ENCODE measurements around the gene POU2F2. TPM values are rescaled to one million over a fixed set of nuclear protein-coding genes. Genes with fewer than 3 reads are reported as not detected.

The POU2F2 gene
- total RNA-seq = 1 to 10 TPM in 1 of 4 donors, under 1 TPM in 2, not detected in 1; 0.55 to 3.2 (median 0.77) TPM

DNA sequence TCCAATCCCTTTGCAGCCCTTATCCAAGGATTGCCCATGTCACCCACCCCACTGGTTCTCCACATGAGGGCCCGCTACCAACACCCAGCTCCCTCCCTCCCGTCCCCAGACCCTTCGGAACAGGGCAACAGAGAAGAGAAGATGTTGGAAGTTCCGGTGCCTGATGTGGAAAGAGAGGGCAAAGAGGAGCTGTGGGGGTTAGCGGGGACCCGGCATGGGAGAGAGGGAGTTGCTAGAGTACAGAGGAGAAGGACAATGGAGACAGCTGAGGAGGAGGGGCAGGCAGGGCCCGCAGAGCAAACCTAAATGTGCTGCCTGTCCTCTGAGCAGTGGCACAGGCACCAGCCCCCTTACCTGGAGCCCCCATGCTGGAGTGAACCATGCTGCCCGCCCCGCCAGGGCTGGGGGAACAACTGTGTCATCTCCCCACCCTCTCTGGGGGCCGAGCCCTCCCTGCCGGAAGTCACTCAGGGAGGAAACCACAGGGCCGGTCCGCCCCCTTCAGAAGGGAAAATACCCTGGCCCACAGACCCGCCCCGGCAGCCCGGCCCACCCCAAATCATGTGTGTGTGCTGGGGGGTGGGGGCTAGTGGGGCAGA lies at the start of gene POU2F2:
Gene POU2F2, minus strand, starts transcription at position 417 of the 599 bp plus-strand sequence. Its CDS starts 35 bp downstream, at position 382.
- no peak within 1 kb of the TSS for H3K27ac ChIP-seq
- intact Hi-C loops (cut with DNase I; ENCODE audit: low total_unique reads) = no loop called here
- H3K4me1 ChIP-seq = no peaks in the 10 kb centered on the region
- peak in 1 of 2 donors; percentile 19 for DNase-seq
- TF ChIP-seq POLR2A (IDR thresholded peaks at IDR 0.05) = no peak
- TF ChIP-seq, protein P1, sequence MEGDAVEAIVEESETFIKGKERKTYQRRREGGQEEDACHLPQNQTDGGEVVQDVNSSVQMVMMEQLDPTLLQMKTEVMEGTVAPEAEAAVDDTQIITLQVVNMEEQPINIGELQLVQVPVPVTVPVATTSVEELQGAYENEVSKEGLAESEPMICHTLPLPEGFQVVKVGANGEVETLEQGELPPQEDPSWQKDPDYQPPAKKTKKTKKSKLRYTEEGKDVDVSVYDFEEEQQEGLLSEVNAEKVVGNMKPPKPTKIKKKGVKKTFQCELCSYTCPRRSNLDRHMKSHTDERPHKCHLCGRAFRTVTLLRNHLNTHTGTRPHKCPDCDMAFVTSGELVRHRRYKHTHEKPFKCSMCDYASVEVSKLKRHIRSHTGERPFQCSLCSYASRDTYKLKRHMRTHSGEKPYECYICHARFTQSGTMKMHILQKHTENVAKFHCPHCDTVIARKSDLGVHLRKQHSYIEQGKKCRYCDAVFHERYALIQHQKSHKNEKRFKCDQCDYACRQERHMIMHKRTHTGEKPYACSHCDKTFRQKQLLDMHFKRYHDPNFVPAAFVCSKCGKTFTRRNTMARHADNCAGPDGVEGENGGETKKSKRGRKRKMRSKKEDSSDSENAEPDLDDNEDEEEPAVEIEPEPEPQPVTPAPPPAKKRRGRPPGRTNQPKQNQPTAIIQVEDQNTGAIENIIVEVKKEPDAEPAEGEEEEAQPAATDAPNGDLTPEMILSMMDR (IDR thresholded peaks at IDR 0.05) = no peak
- H3K36me3 ChIP-seq = no peaks in the 10 kb centered on the region
- peaks cover 4 to 14% of the 10 kb centered on the region in 2 donors for H3K27me3 ChIP-seq
- H3K4me3 ChIP-seq = no peak within 1 kb of the TSS
- H3K9me3 ChIP-seq = no peaks in the 10 kb centered on the region

DNA sequence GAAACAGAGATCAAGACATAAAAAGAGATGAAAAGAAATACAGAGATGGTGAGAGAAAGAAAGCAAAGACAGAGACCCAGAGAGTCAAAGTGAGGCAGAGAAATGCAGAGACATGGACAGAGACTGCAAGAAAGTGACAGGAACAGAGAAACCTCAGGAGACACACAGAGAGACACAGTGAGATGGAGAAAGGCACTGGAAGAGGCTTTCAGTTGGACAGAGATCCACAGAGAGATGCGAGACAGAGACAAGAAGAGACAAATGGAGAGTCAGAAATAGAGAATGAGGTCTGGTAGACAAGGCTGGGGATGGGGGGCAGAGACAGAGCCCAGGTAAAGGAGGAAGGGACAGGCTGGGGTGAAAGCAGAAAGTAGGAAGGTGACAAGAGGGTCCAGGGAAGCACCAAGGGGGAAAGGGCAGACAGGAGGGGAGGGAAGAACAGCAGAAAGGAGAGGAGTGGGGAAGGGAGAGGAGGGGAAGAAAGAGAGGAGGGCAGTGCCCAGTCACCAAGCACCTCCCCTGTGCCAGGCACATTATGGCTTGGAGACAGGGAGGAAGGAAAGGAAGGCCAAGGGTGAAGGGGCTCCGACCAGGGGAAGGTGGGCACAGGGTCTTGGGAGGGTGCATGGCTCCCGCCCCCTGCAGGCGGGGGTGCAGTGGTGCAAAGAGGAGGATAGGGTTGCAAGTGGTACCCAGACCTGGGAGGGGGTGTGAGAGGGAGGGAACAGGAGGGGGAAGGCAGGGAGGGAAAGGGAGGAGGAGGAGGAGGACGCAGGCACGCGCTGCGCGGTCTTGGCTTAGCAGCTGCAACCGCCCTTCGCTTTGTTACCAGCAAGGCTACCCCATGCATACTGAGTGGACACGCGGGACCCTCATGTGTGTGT lies 46.8 kb upstream of the POU2F2 start:
- no peak for DNase-seq
- peaks cover 0 to 23% of the 10 kb centered on the region in 2 donors for H3K27me3 ChIP-seq
- H3K4me1 ChIP-seq = no peaks in the 10 kb centered on the region
- intact Hi-C loops (cut with DNase I; ENCODE audit: low total_unique reads) = no loop called here
- no peak overlapping the region for H3K27ac ChIP-seq
- TF ChIP-seq POLR2A (IDR thresholded peaks at IDR 0.05) = no peak
- TF ChIP-seq, protein P1 (IDR thresholded peaks at IDR 0.05) = no peak
- no peaks in the 10 kb centered on the region for H3K36me3 ChIP-seq
- no peak overlapping the region for H3K4me3 ChIP-seq
- H3K9me3 ChIP-seq = no peaks in the 10 kb centered on the region

DNA sequence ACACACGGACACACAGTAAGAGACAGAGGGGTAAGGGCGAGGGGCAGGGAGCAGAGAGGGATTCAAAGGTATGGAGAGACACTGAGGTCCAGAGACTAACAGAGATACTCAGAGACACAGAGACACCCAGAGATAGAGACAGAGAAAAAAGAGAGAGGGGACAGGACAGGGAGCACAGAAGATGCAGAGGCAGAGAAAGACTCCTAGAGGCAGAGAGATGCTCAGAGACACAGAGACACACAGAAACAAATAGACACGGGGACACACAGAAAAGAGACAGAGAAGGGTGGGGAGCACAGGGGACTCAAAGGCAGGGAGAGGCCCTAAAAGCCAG lies 45.4 kb upstream of the POU2F2 start:
- peaks cover 0 to 23% of the 10 kb centered on the region in 2 donors for H3K27me3 ChIP-seq
- intact Hi-C loops (cut with DNase I; ENCODE audit: low total_unique reads) = no loop called here
- H3K9me3 ChIP-seq = no peaks in the 10 kb centered on the region
- H3K27ac ChIP-seq = no peak overlapping the region
- DNase-seq = no peak
- no peaks in the 10 kb centered on the region for H3K4me1 ChIP-seq
- H3K4me3 ChIP-seq = no peak overlapping the region
- TF ChIP-seq, protein P1 (IDR thresholded peaks at IDR 0.05) = no peak
- no peak for TF ChIP-seq POLR2A (IDR thresholded peaks at IDR 0.05)
- H3K36me3 ChIP-seq = no peaks in the 10 kb centered on the region

DNA sequence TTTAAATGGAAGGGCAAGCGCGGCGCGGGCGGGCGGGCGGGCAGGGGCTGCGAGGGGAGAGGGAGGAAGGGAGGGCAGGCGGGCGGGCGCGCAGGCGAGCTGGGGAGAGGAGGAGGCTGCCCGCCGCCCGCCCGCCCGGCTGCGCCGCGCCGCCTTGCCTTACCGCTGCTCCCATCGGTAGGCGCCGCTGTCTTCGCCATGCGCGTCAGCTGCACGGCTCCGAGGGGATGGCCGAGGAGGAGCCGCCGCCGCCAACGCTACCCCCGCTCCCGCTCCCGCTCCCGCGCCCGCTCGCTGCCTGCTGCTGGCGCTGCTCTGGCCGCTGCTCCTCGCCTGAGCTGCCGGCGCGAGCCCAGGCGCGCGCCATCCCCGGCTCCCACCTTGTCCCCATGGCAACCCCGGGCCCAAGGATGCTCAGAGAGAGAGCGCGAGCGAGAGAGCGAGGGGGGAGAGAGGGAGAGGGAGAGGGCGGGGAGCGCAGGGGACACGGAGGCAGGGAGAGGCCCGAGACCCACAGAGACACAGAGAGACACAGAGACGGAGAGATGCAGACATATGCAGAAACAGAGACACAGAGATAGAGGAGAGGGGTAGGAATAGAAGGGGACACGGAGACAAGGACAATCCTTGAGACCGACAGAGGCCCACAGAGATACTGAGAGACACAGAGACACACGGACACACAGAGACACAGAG lies 44.9 kb upstream of the POU2F2 start:
- Histone ChIP-seq H3K27ac (peak overlapping the region in 1 of 2 donors; percentile 33), H3K4me3 (peak overlapping the region; percentile 1 to 33), H3K36me3 (no peaks in the 10 kb centered on the region), H3K4me1 (no peaks in the 10 kb centered on the region), H3K9me3 (no peaks in the 10 kb centered on the region), H3K27me3 (peaks cover 0 to 23% of the 10 kb centered on the region in 2 donors)
- intact Hi-C loops (cut with DNase I; ENCODE audit: low total_unique reads) = no loop called here
- TF ChIP-seq POLR2A (IDR thresholded peaks at IDR 0.05) = no peak
- TF ChIP-seq, protein P1 (IDR thresholded peaks at IDR 0.05) = peak; percentile 14 to 61 (median 38)
- peak; percentile 36 to 64 for DNase-seq

All from uterus (tissue), 4 donors.